SK-N-SH (cell line): Measurements from ENCODE around the gene SYAP1. TPM values are rescaled to one million over a fixed set of nuclear protein-coding genes. Genes with fewer than 3 reads are reported as not detected.

ENCODE experiments used
- CTCF ChIA-PET: fragments of 300-600, 350-600 bp; formaldehyde crosslinking; extraction: SDS; loops from one replicate; lab custom pipeline; 2021; lab: Yijun Ruan, JAX
- POLR2A ChIA-PET: fragments of 350-600 bp; sonication (Branson Sonifier 250); formaldehyde crosslinking; extraction: SDS; loops from one replicate; lab custom pipeline; 2020; ENCODE audit warnings: antibody characterized with exemption, inconsistent platforms; lab: Yijun Ruan, JAX
- DNase-seq: peaks from one replicate; pipeline ENCODE4 v3.0.0; 2012
- H2AFZ ChIP-seq: fragments of 200-600 bp; sonication (generic); 2 replicates; pipeline ENCODE4 v1.8.1; 2016; ENCODE audit warnings: antibody characterized with exemption, mild to moderate bottlenecking, low read depth
- H3F3A ChIP-seq: fragments of 200-600 bp; sonication (generic); replicated peaks from 2 replicates; pipeline ENCODE3; 2016; ENCODE audit warnings: antibody characterized with exemption, mild to moderate bottlenecking; ENCODE audit not compliant: insufficient read depth
- H3K27ac ChIP-seq, 2 experiments: fragments of 200-500 bp in 1 of 2; fragments of 200-600 bp in 1 of 2; sonication (Bioruptor generic) in 1 of 2; sonication (generic), shearing (Covaris generic) in 1 of 2; 2 replicates each; pipeline versions ENCODE4 v1.5.1 to v1.6.1; 2014 to 2016; ENCODE audit warnings: low read depth in 2 of 2, inconsistent platforms in 1 of 2, low read length in 1 of 2, mild to moderate bottlenecking in 1 of 2, mixed read lengths in 1 of 2
- H3K27me3 ChIP-seq: fragments of 200-600 bp; sonication (generic), shearing (Covaris generic); 2 replicates; pipeline ENCODE4 v1.6.1; 2016; ENCODE audit warnings: mixed run types; ENCODE audit not compliant: insufficient read depth
- H3K36me3 ChIP-seq, 2 experiments: fragments of 200-500 bp in 1 of 2; fragments of 200-600 bp in 1 of 2; sonication (Bioruptor generic) in 1 of 2; sonication (generic) in 1 of 2; replicated peaks in 1 of 2; 2 replicates each; pipeline versions ENCODE3 to v1.5.1; 2014 to 2016; ENCODE audit warnings: low read length in 1 of 2, mild to moderate bottlenecking in 1 of 2; ENCODE audit not compliant: insufficient read depth in 2 of 2, control insufficient read depth in 1 of 2
- H3K4me1 ChIP-seq, 2 experiments: fragments of 200-500 bp in 1 of 2; fragments of 200-600 bp in 1 of 2; sonication (Bioruptor generic) in 1 of 2; sonication (generic), shearing (Covaris generic) in 1 of 2; 2 replicates each; pipeline versions ENCODE4 v1.5.1 to v1.6.1; 2014 to 2016; ENCODE audit warnings: low read depth in 1 of 2, low read length in 1 of 2, mixed run types in 1 of 2; ENCODE audit not compliant: insufficient read depth in 2 of 2, control insufficient read depth in 1 of 2
- H3K4me2 ChIP-seq: fragments of 200-600 bp; sonication (generic), shearing (Covaris generic); 2 replicates; pipeline ENCODE4 v1.6.1; 2017; ENCODE audit warnings: mixed run types
- H3K4me3 ChIP-seq, 2 experiments: fragments of 200-500 bp in 1 of 2; fragments of 200-600 bp in 1 of 2; sonication (Bioruptor generic) in 1 of 2; sonication (generic), shearing (Covaris generic) in 1 of 2; 2 replicates each; pipeline versions ENCODE4 v1.5.1 to v1.8.1; 2014 to 2016; ENCODE audit warnings: low read depth in 2 of 2, inconsistent platforms in 1 of 2, low read length in 1 of 2, mild to moderate bottlenecking in 1 of 2, mixed read lengths in 1 of 2, moderate library complexity in 1 of 2
- H3K79me2 ChIP-seq: fragments of 200-600 bp; sonication (generic); 2 replicates; pipeline ENCODE4 v1.8.1; 2017; ENCODE audit warnings: mild to moderate bottlenecking; ENCODE audit not compliant: insufficient read depth
- H3K9ac ChIP-seq: fragments of 200-600 bp; sonication (generic); 2 replicates; pipeline ENCODE4 v1.6.1; 2017; ENCODE audit warnings: mixed run types
- H3K9me2 ChIP-seq: fragments of 200-600 bp; sonication (generic); 2 replicates; pipeline ENCODE4 v1.6.1; 2017; ENCODE audit warnings: mixed run types
- H3K9me3 ChIP-seq: fragments of 200-600 bp; sonication (generic); 2 replicates; pipeline ENCODE4 v1.6.1; 2017; ENCODE audit warnings: mixed run types, mild to moderate bottlenecking, moderate library complexity
- H4K20me1 ChIP-seq: fragments of 200-600 bp; sonication (generic); 2 replicates; pipeline ENCODE4 v1.6.1; 2017; ENCODE audit warnings: mild to moderate bottlenecking, mixed run types; ENCODE audit not compliant: insufficient read depth
- EP300 ChIP-seq, 2 experiments: IDR thresholded peaks; 2 replicates each; pipeline versions ENCODE4 v1.4.0 to v1.6.1; 2012; ENCODE audit warnings: borderline replicate concordance in 1 of 2, low read depth in 1 of 2, low read length in 1 of 2
- FOXJ3 ChIP-seq: sonication (generic); formaldehyde crosslinking; IDR thresholded peaks from 2 replicates; pipeline ENCODE4 v1.5.1; 2020; ENCODE audit warnings: mild to moderate bottlenecking, missing genetic modification reagents
- FOXM1 ChIP-seq: IDR thresholded peaks from 2 replicates; pipeline ENCODE4 v1.4.0; 2012; ENCODE audit warnings: low read depth, mild to moderate bottlenecking
- JUND ChIP-seq: IDR thresholded peaks from 2 replicates; pipeline ENCODE4 v1.4.0; 2012
- MEF2A ChIP-seq: IDR thresholded peaks from 2 replicates; pipeline ENCODE4 v1.4.0; 2012; ENCODE audit warnings: low read depth, borderline replicate concordance
- MXI1 ChIP-seq: IDR thresholded peaks from 2 replicates; pipeline ENCODE4 v1.6.1; 2012; ENCODE audit warnings: mild to moderate bottlenecking, low read depth, low read length, improper control_type of control experiment
- NFIC ChIP-seq: IDR thresholded peaks from 2 replicates; pipeline ENCODE4 v1.4.0; 2012; ENCODE audit warnings: borderline replicate concordance
- NRF1 ChIP-seq: IDR thresholded peaks from 2 replicates; pipeline ENCODE4 v1.6.1; 2012; ENCODE audit warnings: low read depth, mild to moderate bottlenecking, low read length
- RCOR1 ChIP-seq: fragments of 150-350 bp; IDR thresholded peaks from 2 replicates; pipeline ENCODE4 v1.6.1; 2017; ENCODE audit warnings: antibody characterized with exemption, low read length
- RXRA ChIP-seq: IDR thresholded peaks from 2 replicates; pipeline ENCODE4 v1.4.0; 2012; ENCODE audit warnings: low read depth, mild to moderate bottlenecking, borderline replicate concordance
- SMC3 ChIP-seq: IDR thresholded peaks from 2 replicates; pipeline ENCODE4 v1.6.1; 2012; ENCODE audit warnings: low read depth, low read length, improper control_type of control experiment
- TCF12 ChIP-seq: IDR thresholded peaks from 2 replicates; pipeline ENCODE4 v1.4.0; 2012
- TEAD4 ChIP-seq: IDR thresholded peaks from 2 replicates; pipeline ENCODE4 v1.4.0; 2012; ENCODE audit warnings: mild to moderate bottlenecking, borderline replicate concordance; ENCODE audit not compliant: insufficient read depth
- YY1 ChIP-seq: IDR thresholded peaks from 2 replicates; pipeline ENCODE4 v1.4.0; 2012; ENCODE audit warnings: low read depth, mild to moderate bottlenecking
- WGBS: methylation state at CpG from one replicate; pipeline ENCODE4 v1.1.6; 2017; ENCODE audit warnings: low lambda C conversion rate; 5-methylcytosine and 5-hydroxymethylcytosine counted together
- polyA plus RNA-seq, 3 experiments: library from polyadenylated mRNA; depleted of rRNA; stranded (reverse); fragments of >200 nt; gene quantifications; 2 replicates each; pipeline ENCODE4 v1.2.3, GENCODE V29; 2012
- TF ChIP-seq, protein P1 (sequence below): IDR thresholded peaks from 2 replicates; pipeline ENCODE4 v1.4.0; 2012; ENCODE audit warnings: low read depth
- TF ChIP-seq, protein P2 (sequence below): IDR thresholded peaks from 2 replicates; pipeline ENCODE4 v1.6.1; 2012; ENCODE audit warnings: mild to moderate bottlenecking, low read depth, low read length, moderate library complexity
- TF ChIP-seq, protein P3 (sequence below): fragments of 150-350 bp; IDR thresholded peaks from 2 replicates; pipeline ENCODE4 v1.6.1; 2016; ENCODE audit warnings: mild to moderate bottlenecking, low read depth, low read length
- TF ChIP-seq, protein P4 (sequence below): fragments of 150-350 bp; IDR thresholded peaks from 2 replicates; pipeline ENCODE4 v1.6.1; 2017; ENCODE audit warnings: antibody characterized with exemption, low read length, low read depth, borderline replicate concordance
- TF ChIP-seq, protein P5 (sequence below): IDR thresholded peaks from 2 replicates; pipeline ENCODE4 v1.4.0; 2012; ENCODE audit warnings: low read depth, borderline replicate concordance
- TF ChIP-seq, protein P6 (sequence below): IDR thresholded peaks from 2 replicates; pipeline ENCODE4 v1.4.0; 2012; ENCODE audit warnings: low read depth, borderline replicate concordance

Gene SYAP1, protein sequence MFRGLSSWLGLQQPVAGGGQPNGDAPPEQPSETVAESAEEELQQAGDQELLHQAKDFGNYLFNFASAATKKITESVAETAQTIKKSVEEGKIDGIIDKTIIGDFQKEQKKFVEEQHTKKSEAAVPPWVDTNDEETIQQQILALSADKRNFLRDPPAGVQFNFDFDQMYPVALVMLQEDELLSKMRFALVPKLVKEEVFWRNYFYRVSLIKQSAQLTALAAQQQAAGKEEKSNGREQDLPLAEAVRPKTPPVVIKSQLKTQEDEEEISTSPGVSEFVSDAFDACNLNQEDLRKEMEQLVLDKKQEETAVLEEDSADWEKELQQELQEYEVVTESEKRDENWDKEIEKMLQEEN
- 11.9 and 12.9 TPM in 2 replicates for polyA plus RNA-seq (2012; rRNA removed)
- polyA plus RNA-seq (2012; cell fraction: cytosol; rRNA removed) = 17.7 and 21.6 TPM in 2 replicates
- 6.9 and 9.8 TPM in 2 replicates for polyA plus RNA-seq (2012; cell fraction: nucleus; rRNA removed)

DNA sequence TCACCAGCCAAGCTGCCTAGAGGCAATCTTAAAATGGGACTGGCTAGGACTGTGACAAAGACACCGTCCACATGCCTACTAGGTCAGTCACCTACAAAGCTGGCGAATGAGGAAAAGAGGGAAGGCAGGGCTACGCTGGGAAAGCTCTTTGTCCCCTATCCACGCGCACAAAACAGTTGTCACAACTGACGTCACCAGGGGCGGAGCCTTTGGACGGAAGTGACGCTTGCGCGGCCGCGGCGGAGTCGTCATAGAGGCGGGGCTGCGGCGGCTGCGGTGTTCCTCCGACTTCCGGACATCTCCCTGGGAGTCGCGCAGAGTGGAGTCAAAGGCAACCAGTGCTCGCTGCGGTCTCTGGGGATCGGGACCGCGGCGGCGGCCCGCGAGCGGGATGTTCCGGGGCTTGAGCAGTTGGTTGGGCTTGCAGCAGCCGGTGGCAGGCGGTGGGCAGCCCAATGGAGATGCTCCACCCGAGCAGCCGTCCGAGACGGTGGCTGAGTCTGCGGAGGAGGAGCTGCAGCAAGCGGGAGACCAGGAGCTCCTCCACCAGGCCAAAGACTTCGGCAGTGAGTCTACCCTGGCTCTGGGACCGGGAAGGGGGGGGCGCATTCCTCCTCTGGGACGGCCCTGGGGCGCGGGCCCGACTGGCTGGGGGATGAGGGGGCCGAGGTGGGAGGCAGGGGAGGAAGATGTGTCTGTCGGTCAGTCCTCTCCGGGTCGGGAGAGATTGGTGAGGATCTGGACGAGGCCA, at the start of gene SYAP1:
SYAP1 (plus strand) TSS at position 279 of the 751 bp plus-strand sequence; CDS start at position 392, 113 bp downstream.
- H3K9me2 ChIP-seq = no peaks in the 10 kb centered on the region
- ChIA-PET POLR2A (interaction anchor here (0.6 to 1.4 kb wide), 13 partner anchors 8 to 1376 kb away, joined by 3 to 6 read pairs (median 4); partner anchors contain the start of genes AP1S2, CA5B and TXLNG), CTCF (interaction anchor here (0.8 to 1.4 kb wide), 5 partner anchors 11 to 1080 kb away, joined by 3 to 9 read pairs (median 3); no protein-coding TSS in a partner anchor)
- peak within 1 kb of the TSS; percentile 90 to 99 for H3K27ac ChIP-seq
- H3K9me3 ChIP-seq = no peaks in the 10 kb centered on the region
- peaks cover 3 to 10% of the 10 kb centered on the region in 2 experiments for H3K36me3 ChIP-seq
- 0% methylated on average over 24 of the region's 54 CpGs for WGBS
- peaks cover 7% of the 10 kb centered on the region for H3F3A ChIP-seq
- peak within 1 kb of the TSS; percentile 69 for H2AFZ ChIP-seq
- H3K79me2 ChIP-seq = peaks cover 49% of the 10 kb centered on the region
- peak within 1 kb of the TSS; percentile 89 for H3K9ac ChIP-seq
- H4K20me1 ChIP-seq = peaks cover 31% of the 10 kb centered on the region
- H3K4me2 ChIP-seq = peak within 1 kb of the TSS; percentile 87
- peak within 1 kb of the TSS; percentile 75 to 81 for H3K4me3 ChIP-seq
- H3K27me3 ChIP-seq = no peaks in the 10 kb centered on the region
- peaks cover 0 to 7% of the 10 kb centered on the region in 2 experiments; a peak in 2 of 4 replicates for H3K4me1 ChIP-seq
- DNase-seq = peak; percentile 90
- TF ChIP-seq, protein P1, sequence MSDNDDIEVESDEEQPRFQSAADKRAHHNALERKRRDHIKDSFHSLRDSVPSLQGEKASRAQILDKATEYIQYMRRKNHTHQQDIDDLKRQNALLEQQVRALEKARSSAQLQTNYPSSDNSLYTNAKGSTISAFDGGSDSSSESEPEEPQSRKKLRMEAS = peak; percentile 87
- TF ChIP-seq, protein P2, sequence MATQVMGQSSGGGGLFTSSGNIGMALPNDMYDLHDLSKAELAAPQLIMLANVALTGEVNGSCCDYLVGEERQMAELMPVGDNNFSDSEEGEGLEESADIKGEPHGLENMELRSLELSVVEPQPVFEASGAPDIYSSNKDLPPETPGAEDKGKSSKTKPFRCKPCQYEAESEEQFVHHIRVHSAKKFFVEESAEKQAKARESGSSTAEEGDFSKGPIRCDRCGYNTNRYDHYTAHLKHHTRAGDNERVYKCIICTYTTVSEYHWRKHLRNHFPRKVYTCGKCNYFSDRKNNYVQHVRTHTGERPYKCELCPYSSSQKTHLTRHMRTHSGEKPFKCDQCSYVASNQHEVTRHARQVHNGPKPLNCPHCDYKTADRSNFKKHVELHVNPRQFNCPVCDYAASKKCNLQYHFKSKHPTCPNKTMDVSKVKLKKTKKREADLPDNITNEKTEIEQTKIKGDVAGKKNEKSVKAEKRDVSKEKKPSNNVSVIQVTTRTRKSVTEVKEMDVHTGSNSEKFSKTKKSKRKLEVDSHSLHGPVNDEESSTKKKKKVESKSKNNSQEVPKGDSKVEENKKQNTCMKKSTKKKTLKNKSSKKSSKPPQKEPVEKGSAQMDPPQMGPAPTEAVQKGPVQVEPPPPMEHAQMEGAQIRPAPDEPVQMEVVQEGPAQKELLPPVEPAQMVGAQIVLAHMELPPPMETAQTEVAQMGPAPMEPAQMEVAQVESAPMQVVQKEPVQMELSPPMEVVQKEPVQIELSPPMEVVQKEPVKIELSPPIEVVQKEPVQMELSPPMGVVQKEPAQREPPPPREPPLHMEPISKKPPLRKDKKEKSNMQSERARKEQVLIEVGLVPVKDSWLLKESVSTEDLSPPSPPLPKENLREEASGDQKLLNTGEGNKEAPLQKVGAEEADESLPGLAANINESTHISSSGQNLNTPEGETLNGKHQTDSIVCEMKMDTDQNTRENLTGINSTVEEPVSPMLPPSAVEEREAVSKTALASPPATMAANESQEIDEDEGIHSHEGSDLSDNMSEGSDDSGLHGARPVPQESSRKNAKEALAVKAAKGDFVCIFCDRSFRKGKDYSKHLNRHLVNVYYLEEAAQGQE = peak; percentile 12; the same call in 1 of the 2 replicates
- TF ChIP-seq, protein P3, sequence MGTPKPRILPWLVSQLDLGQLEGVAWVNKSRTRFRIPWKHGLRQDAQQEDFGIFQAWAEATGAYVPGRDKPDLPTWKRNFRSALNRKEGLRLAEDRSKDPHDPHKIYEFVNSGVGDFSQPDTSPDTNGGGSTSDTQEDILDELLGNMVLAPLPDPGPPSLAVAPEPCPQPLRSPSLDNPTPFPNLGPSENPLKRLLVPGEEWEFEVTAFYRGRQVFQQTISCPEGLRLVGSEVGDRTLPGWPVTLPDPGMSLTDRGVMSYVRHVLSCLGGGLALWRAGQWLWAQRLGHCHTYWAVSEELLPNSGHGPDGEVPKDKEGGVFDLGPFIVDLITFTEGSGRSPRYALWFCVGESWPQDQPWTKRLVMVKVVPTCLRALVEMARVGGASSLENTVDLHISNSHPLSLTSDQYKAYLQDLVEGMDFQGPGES = no peak
- TF ChIP-seq FOXJ3 (CRISPR knock-in tag) (no peak), FOXM1 (no peak), YY1 (no peak; the same call in 1 of the 2 replicates), TCF12 (no peak; the same call in 1 of the 2 replicates), MXI1 (peak; percentile 88), NFIC (no peak), JUND (no peak; the same call in 1 of the 2 replicates), RXRA (no peak), SMC3 (no peak), EP300 (IDR thresholded peaks at IDR 0.05; ENCODE audit: borderline replicate concordance in 1 of 2, low read depth in 1 of 2, low read length in 1 of 2) (no peak), TEAD4 (no peak), NRF1 (peak; percentile 56; the same call in 1 of the 2 replicates), MEF2A (no peak), RCOR1 (no peak; the same call in 1 of the 2 replicates)
- TF ChIP-seq, protein P4, sequence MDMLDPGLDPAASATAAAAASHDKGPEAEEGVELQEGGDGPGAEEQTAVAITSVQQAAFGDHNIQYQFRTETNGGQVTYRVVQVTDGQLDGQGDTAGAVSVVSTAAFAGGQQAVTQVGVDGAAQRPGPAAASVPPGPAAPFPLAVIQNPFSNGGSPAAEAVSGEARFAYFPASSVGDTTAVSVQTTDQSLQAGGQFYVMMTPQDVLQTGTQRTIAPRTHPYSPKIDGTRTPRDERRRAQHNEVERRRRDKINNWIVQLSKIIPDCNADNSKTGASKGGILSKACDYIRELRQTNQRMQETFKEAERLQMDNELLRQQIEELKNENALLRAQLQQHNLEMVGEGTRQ = no peak
- TF ChIP-seq, protein P5, sequence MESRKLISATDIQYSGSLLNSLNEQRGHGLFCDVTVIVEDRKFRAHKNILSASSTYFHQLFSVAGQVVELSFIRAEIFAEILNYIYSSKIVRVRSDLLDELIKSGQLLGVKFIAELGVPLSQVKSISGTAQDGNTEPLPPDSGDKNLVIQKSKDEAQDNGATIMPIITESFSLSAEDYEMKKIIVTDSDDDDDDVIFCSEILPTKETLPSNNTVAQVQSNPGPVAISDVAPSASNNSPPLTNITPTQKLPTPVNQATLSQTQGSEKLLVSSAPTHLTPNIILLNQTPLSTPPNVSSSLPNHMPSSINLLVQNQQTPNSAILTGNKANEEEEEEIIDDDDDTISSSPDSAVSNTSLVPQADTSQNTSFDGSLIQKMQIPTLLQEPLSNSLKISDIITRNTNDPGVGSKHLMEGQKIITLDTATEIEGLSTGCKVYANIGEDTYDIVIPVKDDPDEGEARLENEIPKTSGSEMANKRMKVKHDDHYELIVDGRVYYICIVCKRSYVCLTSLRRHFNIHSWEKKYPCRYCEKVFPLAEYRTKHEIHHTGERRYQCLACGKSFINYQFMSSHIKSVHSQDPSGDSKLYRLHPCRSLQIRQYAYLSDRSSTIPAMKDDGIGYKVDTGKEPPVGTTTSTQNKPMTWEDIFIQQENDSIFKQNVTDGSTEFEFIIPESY = no peak
- TF ChIP-seq, protein P6, sequence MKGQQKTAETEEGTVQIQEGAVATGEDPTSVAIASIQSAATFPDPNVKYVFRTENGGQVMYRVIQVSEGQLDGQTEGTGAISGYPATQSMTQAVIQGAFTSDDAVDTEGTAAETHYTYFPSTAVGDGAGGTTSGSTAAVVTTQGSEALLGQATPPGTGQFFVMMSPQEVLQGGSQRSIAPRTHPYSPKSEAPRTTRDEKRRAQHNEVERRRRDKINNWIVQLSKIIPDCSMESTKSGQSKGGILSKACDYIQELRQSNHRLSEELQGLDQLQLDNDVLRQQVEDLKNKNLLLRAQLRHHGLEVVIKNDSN = no peak
